ENCODE data around the gene SNAI3. TPM values are rescaled to one million over a fixed set of nuclear protein-coding genes. Genes with fewer than 3 reads are reported as not detected.

SNAI3 gene
- total and polyA plus RNA-seq, 2 experiments from 2014 or later = 10.3 to 19.4 TPM

DNA sequence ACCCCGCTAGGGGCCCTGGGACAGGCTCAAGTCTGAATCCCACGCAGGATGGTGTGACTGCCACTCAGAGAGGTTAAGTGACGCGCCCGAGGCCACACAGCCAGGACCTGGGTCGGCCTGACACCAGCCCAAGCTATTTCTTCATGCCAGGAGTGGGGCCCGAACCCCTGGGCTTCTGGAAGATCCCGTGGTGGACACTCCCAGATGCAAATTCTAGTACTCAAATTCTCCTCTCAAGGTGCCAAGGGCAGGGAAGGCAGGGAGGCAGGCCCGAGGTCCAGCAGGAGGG is 42.7 kb downstream of the SNAI3 start:
- ATAC-seq (no peak), DNase-seq (ENCODE audit: low spot score) (no peak)
- H3K27me3 ChIP-seq (ENCODE audit: insufficient read depth) = no peaks in the 10 kb centered on the region
- Mint-ChIP-seq H3K27me3 (ENCODE audit: insufficient read depth, low read depth, poor library complexity) (peaks cover 29% of the 10 kb centered on the region), H3K4me1 (peaks cover 17% of the 10 kb centered on the region), H3K27ac (no peak overlapping the region), H3K36me3 (ENCODE audit: low read depth) (peaks cover 18% of the 10 kb centered on the region; the same call in 2 of the 3 replicates), H3K9me3 (peaks cover 6% of the 10 kb centered on the region; the same call in 2 of the 3 replicates), H3K4me3 (no peak overlapping the region)
- no peaks in the 10 kb centered on the region; the same call in 1 of the 2 replicates for H4K20me1 ChIP-seq (replicated peaks; ENCODE audit: insufficient read depth)
- H3K27ac ChIP-seq (ENCODE audit: low read depth) = no peak overlapping the region
- H3K9me2 ChIP-seq (ENCODE audit: insufficient read depth) = no peaks in the 10 kb centered on the region
- no peaks in the 10 kb centered on the region for H3K36me3 ChIP-seq (ENCODE audit: insufficient read depth)
- 0 out of 2 replicates have a peak, but pooled peaks cover 7% of the 10 kb centered on the region for H3F3A ChIP-seq (replicated peaks; ENCODE audit: low read depth)
- no peaks in the 10 kb centered on the region for H3K79me2 ChIP-seq (replicated peaks; ENCODE audit: insufficient read depth)
- no peak overlapping the region for H3K4me2 ChIP-seq
- no peak overlapping the region for H3K4me3 ChIP-seq
- no peak overlapping the region for H2AFZ ChIP-seq
- H3K4me1 ChIP-seq (ENCODE audit: insufficient read depth) = peaks cover 5% of the 10 kb centered on the region; the same call in 1 of the 2 replicates
- no peak for TF ChIP-seq POLR2AphosphoS5 (IDR thresholded peaks at IDR 0.05; ENCODE audit: low read depth)
- TF ChIP-seq NANOG (IDR thresholded peaks at IDR 0.05; ENCODE audit: borderline replicate concordance) = no peak
- no peak for TF ChIP-seq CREB1 (CRISPR knock-in tag; IDR thresholded peaks at IDR 0.05; ENCODE audit: low read depth)
- TF ChIP-seq, protein P1, sequence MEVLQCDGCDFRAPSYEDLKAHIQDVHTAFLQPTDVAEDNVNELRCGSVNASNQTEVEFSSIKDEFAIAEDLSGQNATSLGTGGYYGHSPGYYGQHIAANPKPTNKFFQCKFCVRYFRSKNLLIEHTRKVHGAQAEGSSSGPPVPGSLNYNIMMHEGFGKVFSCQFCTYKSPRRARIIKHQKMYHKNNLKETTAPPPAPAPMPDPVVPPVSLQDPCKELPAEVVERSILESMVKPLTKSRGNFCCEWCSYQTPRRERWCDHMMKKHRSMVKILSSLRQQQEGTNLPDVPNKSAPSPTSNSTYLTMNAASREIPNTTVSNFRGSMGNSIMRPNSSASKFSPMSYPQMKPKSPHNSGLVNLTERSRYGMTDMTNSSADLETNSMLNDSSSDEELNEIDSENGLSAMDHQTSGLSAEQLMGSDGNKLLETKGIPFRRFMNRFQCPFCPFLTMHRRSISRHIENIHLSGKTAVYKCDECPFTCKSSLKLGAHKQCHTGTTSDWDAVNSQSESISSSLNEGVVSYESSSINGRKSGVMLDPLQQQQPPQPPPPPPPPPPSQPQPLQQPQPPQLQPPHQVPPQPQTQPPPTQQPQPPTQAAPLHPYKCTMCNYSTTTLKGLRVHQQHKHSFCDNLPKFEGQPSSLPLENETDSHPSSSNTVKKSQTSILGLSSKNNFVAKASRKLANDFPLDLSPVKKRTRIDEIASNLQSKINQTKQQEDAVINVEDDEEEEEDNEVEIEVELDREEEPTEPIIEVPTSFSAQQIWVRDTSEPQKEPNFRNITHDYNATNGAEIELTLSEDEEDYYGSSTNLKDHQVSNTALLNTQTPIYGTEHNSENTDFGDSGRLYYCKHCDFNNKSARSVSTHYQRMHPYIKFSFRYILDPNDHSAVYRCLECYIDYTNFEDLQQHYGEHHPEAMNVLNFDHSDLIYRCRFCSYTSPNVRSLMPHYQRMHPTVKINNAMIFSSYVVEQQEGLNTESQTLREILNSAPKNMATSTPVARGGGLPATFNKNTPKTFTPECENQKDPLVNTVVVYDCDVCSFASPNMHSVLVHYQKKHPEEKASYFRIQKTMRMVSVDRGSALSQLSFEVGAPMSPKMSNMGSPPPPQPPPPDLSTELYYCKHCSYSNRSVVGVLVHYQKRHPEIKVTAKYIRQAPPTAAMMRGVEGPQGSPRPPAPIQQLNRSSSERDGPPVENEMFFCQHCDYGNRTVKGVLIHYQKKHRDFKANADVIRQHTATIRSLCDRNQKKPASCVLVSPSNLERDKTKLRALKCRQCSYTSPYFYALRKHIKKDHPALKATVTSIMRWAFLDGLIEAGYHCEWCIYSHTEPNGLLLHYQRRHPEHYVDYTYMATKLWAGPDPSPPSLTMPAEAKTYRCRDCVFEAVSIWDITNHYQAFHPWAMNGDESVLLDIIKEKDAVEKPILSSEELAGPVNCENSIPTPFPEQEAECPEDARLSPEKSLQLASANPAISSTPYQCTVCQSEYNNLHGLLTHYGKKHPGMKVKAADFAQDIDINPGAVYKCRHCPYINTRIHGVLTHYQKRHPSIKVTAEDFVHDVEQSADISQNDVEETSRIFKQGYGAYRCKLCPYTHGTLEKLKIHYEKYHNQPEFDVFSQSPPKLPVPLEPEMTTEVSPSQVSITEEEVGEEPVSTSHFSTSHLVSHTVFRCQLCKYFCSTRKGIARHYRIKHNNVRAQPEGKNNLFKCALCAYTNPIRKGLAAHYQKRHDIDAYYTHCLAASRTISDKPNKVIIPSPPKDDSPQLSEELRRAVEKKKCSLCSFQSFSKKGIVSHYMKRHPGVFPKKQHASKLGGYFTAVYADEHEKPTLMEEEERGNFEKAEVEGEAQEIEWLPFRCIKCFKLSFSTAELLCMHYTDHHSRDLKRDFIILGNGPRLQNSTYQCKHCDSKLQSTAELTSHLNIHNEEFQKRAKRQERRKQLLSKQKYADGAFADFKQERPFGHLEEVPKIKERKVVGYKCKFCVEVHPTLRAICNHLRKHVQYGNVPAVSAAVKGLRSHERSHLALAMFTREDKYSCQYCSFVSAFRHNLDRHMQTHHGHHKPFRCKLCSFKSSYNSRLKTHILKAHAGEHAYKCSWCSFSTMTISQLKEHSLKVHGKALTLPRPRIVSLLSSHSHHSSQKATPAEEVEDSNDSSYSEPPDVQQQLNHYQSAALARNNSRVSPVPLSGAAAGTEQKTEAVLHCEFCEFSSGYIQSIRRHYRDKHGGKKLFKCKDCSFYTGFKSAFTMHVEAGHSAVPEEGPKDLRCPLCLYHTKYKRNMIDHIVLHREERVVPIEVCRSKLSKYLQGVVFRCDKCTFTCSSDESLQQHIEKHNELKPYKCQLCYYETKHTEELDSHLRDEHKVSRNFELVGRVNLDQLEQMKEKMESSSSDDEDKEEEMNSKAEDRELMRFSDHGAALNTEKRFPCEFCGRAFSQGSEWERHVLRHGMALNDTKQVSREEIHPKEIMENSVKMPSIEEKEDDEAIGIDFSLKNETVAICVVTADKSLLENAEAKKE (CRISPR knock-in tag; IDR thresholded peaks at IDR 0.05) = no peak
- no peak for TF ChIP-seq STAT1 (IDR thresholded peaks at IDR 0.05; ENCODE audit: unreplicated experiment)
- TF ChIP-seq, protein P2, sequence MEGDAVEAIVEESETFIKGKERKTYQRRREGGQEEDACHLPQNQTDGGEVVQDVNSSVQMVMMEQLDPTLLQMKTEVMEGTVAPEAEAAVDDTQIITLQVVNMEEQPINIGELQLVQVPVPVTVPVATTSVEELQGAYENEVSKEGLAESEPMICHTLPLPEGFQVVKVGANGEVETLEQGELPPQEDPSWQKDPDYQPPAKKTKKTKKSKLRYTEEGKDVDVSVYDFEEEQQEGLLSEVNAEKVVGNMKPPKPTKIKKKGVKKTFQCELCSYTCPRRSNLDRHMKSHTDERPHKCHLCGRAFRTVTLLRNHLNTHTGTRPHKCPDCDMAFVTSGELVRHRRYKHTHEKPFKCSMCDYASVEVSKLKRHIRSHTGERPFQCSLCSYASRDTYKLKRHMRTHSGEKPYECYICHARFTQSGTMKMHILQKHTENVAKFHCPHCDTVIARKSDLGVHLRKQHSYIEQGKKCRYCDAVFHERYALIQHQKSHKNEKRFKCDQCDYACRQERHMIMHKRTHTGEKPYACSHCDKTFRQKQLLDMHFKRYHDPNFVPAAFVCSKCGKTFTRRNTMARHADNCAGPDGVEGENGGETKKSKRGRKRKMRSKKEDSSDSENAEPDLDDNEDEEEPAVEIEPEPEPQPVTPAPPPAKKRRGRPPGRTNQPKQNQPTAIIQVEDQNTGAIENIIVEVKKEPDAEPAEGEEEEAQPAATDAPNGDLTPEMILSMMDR (conservative IDR thresholded peaks at IDR 0.05; ENCODE audit: low read depth in 2 of 2) = no peak
- TF ChIP-seq ZNF114 (CRISPR knock-in tag; IDR thresholded peaks at IDR 0.05) = no peak
- no peak for TF ChIP-seq EZH2phosphoT487 (IDR thresholded peaks at IDR 0.05; ENCODE audit: unreplicated experiment)
- TF ChIP-seq, protein P3, sequence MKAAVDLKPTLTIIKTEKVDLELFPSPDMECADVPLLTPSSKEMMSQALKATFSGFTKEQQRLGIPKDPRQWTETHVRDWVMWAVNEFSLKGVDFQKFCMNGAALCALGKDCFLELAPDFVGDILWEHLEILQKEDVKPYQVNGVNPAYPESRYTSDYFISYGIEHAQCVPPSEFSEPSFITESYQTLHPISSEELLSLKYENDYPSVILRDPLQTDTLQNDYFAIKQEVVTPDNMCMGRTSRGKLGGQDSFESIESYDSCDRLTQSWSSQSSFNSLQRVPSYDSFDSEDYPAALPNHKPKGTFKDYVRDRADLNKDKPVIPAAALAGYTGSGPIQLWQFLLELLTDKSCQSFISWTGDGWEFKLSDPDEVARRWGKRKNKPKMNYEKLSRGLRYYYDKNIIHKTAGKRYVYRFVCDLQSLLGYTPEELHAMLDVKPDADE (IDR thresholded peaks at IDR 0.05) = no peak
- no peak for TF ChIP-seq ZNF331 (CRISPR knock-in tag; IDR thresholded peaks at IDR 0.05; ENCODE audit: low read depth)
- TF ChIP-seq, protein P4, sequence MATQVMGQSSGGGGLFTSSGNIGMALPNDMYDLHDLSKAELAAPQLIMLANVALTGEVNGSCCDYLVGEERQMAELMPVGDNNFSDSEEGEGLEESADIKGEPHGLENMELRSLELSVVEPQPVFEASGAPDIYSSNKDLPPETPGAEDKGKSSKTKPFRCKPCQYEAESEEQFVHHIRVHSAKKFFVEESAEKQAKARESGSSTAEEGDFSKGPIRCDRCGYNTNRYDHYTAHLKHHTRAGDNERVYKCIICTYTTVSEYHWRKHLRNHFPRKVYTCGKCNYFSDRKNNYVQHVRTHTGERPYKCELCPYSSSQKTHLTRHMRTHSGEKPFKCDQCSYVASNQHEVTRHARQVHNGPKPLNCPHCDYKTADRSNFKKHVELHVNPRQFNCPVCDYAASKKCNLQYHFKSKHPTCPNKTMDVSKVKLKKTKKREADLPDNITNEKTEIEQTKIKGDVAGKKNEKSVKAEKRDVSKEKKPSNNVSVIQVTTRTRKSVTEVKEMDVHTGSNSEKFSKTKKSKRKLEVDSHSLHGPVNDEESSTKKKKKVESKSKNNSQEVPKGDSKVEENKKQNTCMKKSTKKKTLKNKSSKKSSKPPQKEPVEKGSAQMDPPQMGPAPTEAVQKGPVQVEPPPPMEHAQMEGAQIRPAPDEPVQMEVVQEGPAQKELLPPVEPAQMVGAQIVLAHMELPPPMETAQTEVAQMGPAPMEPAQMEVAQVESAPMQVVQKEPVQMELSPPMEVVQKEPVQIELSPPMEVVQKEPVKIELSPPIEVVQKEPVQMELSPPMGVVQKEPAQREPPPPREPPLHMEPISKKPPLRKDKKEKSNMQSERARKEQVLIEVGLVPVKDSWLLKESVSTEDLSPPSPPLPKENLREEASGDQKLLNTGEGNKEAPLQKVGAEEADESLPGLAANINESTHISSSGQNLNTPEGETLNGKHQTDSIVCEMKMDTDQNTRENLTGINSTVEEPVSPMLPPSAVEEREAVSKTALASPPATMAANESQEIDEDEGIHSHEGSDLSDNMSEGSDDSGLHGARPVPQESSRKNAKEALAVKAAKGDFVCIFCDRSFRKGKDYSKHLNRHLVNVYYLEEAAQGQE (IDR thresholded peaks at IDR 0.05; ENCODE audit: unreplicated experiment) = no peak
- TF ChIP-seq JUNB (IDR thresholded peaks at IDR 0.05; ENCODE audit: unreplicated experiment) = no peak
- no peak for TF ChIP-seq EZH2 (IDR thresholded peaks at IDR 0.05; ENCODE audit: low read depth, unreplicated experiment)

Measured in GM23338 (cell line).